BE2C (cell line): ENCODE measurements around the gene SEMA7A.

Source experiments
- DNase-seq: peaks from one replicate; pipeline ENCODE4 v3.0.0-alpha.2; 2020
- H3K27me3 ChIP-seq: fragments of 250-450 bp; sonication (Bioruptor Pico); 2 replicates; pipeline ENCODE4 v1.5.1; 2020; ENCODE audit warnings: mild to moderate bottlenecking
- H3K36me3 ChIP-seq: fragments of 250-450 bp; sonication (Bioruptor Pico); 2 replicates; pipeline ENCODE4 v1.5.1; 2020; ENCODE audit warnings: mild to moderate bottlenecking
- H3K4me1 ChIP-seq: fragments of 250-450 bp; sonication (Bioruptor Pico); 2 replicates; pipeline ENCODE4 v1.5.1; 2020
- H3K4me3 ChIP-seq: 2 replicates; pipeline ENCODE4 v1.5.1; 2011; ENCODE audit warnings: low read depth, low read length
- H3K9me3 ChIP-seq: fragments of 250-450 bp; sonication (Bioruptor Pico); 2 replicates; pipeline ENCODE4 v1.5.1; 2020
- CTCF ChIP-seq: IDR thresholded peaks from 2 replicates; pipeline ENCODE4 v1.5.1; 2012; ENCODE audit warnings: mild to moderate bottlenecking, low read depth, low read length

SEMA7A gene

GRCh38 chr15:74420193-74420905, 13.4 kb downstream of the SEMA7A start:
- no peak overlapping the region for H3K4me3 ChIP-seq
- no peak for TF ChIP-seq CTCF

DNA sequence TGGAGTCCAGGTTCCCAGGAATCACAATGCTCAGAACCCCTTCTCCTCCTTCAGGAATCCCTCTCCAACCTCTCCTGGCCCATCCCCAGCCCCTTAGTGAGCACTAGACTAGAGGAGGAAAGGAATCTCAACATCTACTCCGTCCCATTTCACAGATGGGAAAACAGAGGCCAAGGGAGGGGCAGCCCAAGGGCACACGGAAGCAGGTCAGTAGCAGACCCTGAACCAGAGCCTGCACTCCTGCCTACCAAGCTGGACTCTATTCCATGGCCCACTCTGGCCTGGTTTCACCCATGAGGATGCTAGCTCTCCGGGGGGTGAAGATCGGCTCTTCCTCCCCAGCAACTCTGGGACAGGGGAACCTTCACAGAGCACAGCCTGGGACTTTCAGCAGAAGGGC, 14.3 kb downstream of the SEMA7A start:
- TF ChIP-seq CTCF, result no peak
- no peak for DNase-seq
- peaks cover 17% of the 10 kb centered on the region for H3K4me1 ChIP-seq
- H3K27me3 ChIP-seq, result no peaks in the 10 kb centered on the region
- H3K4me3 ChIP-seq, result no peak overlapping the region
- H3K36me3 ChIP-seq, result no peaks in the 10 kb centered on the region
- no peaks in the 10 kb centered on the region for H3K9me3 ChIP-seq

More at GRCh38 chr15:74420193-74420905, 13.4 kb downstream of the SEMA7A start:
- Histone ChIP-seq H3K36me3 (no peaks in the 10 kb centered on the region), H3K27me3 (no peaks in the 10 kb centered on the region), H3K4me1 (peaks cover 17% of the 10 kb centered on the region), H3K9me3 (no peaks in the 10 kb centered on the region)
- no peak for DNase-seq

- peaks cover 17% of the 10 kb centered on the region for H3K4me1 ChIP-seq
These were observed 15.0 kb downstream of the SEMA7A start for GRCh38 chr15:74418575-74419338.

DNA sequence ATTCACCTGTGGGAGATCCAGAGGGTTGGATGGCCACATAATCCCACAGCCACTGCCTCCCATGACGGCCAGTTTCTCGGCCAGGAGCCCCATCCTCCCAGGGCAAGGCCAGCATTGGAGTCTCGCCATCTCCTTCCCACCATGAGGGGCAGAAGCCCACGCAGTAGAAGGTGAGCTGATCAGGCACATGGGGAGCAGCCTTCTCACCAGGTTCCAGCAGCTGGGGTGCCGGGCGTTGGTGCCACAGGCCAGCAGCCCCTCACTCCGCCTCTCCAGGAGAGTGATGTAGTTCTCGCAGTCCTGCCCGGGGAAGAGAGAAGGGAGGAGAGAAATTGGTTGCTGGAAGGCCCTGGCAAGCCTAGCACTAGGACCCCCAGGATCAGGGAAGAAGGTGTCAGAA, 16.1 kb downstream of the SEMA7A start:
- Histone ChIP-seq H3K36me3 (no peaks in the 10 kb centered on the region), H3K4me3 (no peak overlapping the region), H3K4me1 (peaks cover 17% of the 10 kb centered on the region), H3K9me3 (no peaks in the 10 kb centered on the region), H3K27me3 (no peaks in the 10 kb centered on the region)
- DNase-seq, result no peak
- no peak for TF ChIP-seq CTCF

More at GRCh38 chr15:74418575-74419338, 15.0 kb downstream of the SEMA7A start:
- no peak for DNase-seq
- Histone ChIP-seq H3K9me3 (no peaks in the 10 kb centered on the region), H3K27me3 (no peaks in the 10 kb centered on the region), H3K36me3 (no peaks in the 10 kb centered on the region), H3K4me3 (no peak overlapping the region)
- TF ChIP-seq CTCF, result no peak

- Histone ChIP-seq H3K4me3 (no peak overlapping the region), H3K4me1 (peaks cover 17% of the 10 kb centered on the region), H3K36me3 (no peaks in the 10 kb centered on the region), H3K27me3 (no peaks in the 10 kb centered on the region), H3K9me3 (no peaks in the 10 kb centered on the region)
- no peak for TF ChIP-seq CTCF
- DNase-seq, result no peak
These were observed 16.5 kb downstream of the SEMA7A start for GRCh38 chr15:74417225-74417624.
